Fibroblast of skin of scalp (primary cell): ENCODE results near the gene RNF208.

Experiments used
- DNase-seq: peaks from one replicate; pipeline ENCODE4 v3.0.0-alpha.2; 2013

Gene RNF208

GRCh38 chr9:137226338-137227053, 4.5 kb upstream of the RNF208 start:
- DNase-seq = no peak

- no peak for DNase-seq
Observed at GRCh38 chr9:137225699-137226331, 3.8 kb upstream of the RNF208 start.

- no peak for DNase-seq
Observed at GRCh38 chr9:137224830-137225694, 3.0 kb upstream of the RNF208 start, which contains the start of gene CYSRT1. Gene CYSRT1, plus strand, starts transcription at chr9:137225174. Its CDS starts 448 bp downstream, at chr9:137225622.

GRCh38 chr9:137223078-137223970, 1.3 kb upstream of the RNF208 start:
- DNase-seq = peak; percentile 99

- no peak for DNase-seq
Observed at GRCh38 chr9:137221506-137222111, 431 bp downstream of the RNF208 start.

- DNase-seq = no peak
Observed at GRCh38 chr9:137221095-137221505, 940 bp downstream of the RNF208 start.

- DNase-seq = no peak
Observed at GRCh38 chr9:137220317-137221094, 1.5 kb downstream of the RNF208 start.

GRCh38 chr9:137219757-137220316, 2.2 kb downstream of the RNF208 start:
- DNase-seq = no peak

GRCh38 chr9:137218754-137219271, 3.2 kb downstream of the RNF208 start:
- DNase-seq = no peak

- no peak for DNase-seq
Observed at GRCh38 chr9:137218212-137218753, 3.8 kb downstream of the RNF208 start.

DNA sequence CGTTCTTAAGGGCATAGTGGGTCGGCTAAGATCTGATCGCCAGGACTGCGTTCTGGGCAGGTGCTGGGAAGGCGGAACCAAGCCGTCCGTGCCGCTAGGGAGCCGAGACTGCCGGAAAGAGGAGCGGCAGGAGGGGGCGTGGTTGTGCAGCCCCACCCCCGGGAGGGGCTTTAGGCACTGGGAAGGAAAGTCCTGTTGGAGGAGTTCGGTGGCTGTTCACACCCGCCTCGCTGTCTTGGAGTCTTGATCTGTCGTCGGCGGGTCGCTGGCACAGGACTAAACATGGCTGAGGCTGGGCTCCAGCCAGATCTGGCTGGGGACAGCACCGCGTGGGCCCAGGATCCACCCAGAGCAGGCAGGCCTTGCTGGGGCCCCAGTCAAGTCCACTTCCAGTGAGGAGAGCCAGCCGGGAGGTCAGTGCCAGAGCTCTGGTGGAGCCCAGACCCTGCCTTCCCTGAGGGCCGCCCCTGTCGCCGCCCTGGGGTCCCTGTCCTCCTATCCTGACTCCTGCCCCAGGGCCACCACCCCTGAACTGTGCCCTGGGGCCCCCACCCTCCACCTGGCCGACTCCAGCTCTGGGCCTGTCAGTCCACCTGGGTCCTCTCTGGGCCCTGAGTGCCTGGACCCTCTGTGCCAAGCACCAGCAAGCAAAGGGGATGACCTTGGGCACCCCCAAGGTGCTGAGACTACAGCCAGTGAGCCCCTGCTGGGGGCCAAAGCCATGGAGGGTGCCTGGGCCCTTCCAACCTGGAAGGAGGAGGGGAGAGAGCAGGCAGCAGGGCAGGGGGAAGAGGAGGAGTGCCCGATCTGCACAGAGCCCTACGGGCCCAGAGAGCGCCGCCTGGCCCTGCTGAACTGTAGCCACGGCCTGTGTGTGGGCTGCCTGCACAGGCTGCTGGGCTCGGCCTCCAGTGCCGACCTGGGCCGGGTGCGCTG, 4.5 kb downstream of the RNF208 start:
- DNase-seq = no peak

GRCh38 chr9:137216188-137216965, 5.7 kb downstream of the RNF208 start:
- DNase-seq = no peak

GRCh38 chr9:137215196-137215986, 6.6 kb downstream of the RNF208 start:
- no peak for DNase-seq

DNA sequence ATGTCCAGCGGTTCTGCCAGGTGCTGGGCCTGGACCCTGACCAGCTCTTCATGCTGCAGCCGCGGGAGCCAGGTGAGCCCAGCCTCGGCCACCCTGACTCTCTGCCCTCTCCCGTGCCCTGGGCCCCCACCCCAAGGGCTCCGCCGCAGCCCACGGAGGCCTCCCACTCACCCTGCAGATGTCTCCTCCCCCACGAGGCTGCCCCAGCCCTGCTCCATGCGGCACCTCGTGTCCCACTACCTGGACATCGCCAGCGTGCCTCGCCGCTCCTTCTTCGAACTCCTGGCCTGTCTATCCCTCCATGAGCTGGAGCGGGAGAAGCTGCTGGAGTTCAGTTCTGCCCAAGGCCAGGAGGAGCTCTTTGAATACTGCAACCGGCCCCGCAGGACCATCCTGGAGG, 7.4 kb downstream of the RNF208 start:
- DNase-seq = no peak

- DNase-seq = no peak
Observed at GRCh38 chr9:137213160-137214060, 8.6 kb downstream of the RNF208 start.

DNA sequence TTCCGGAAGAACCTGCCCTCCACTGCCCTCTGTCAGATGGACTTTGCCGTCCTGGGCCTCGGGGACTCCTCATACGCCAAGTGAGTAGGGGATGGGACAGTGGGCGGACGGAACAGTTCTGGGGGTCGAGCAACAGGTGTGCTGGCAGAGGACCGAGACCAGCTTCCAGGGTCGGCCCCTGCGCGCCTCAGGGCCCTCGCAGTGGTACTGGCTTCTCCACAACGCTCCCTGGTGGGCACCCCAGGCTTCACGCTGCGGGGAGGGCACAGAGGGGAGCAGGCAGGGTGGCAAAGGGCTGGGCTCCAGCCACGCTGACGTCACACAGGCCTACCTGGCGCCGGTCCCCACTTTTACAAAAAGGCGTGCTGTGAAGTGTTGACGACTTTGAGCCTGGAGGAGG, 9.5 kb downstream of the RNF208 start:
- DNase-seq = no peak
